ENCODE data around the gene TAPBP. TPM values are rescaled to one million over a fixed set of nuclear protein-coding genes. Genes with fewer than 3 reads are reported as not detected.

The TAPBP gene
- total and polyA plus RNA-seq, 9 of the 15 experiments (the other 6 are each of a cell fraction or from before 2014, with no cell fraction given): 5.6 to 74.0 (median 22.3) TPM

DNA sequence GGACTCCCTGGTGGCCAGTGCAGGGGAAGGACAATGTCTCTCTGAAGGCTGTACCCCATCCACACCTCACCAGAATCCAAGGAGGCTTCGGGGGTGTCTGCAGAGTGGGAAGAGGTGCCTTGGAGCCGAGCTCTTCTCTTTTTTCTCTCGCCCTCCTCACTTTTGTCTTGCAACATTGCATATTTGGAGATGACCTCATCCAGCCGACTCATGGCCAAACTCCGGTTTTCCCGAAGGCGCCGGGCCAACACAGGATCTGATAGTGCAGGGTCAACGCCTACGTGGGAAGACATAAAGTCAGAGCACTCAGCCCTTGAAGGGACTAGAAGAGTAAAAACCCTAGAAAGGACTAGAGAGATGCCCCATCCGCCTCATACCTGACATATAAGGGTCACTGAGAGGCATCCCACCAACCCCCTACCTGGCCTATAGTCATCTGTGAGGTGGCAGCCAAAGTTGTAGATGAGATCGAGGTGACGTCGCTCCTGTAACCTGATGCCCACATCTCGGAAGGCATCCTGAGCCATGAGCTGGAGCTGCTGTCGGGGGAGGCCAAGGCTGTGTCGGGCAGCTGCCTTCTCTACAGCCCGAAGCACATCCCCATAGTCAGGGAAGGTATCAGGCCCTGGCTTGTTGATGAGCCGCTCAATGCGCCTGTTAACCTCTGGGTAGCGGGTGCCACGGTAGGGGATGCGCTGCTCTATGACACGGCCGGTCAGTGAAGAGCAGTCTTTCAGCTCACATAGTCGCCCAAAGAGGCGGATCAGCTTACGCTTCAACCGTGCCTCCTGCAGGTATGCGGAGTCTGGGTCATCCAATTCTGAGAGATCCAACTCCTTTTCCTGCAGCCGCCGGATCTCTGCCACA is 6.7 kb upstream of the TAPBP start (continued):
- TF ChIP-seq CEBPB (tag; IDR thresholded peaks at IDR 0.05) (peak; percentile 88), ZNF589 (CRISPR knock-in tag; IDR thresholded peaks at IDR 0.05; ENCODE audit: low read depth) (no peak), NR2C1 (IDR thresholded peaks at IDR 0.05) (no peak), NR2C1 (tag; IDR thresholded peaks at IDR 0.05) (peak; percentile 83), NFE2 (IDR thresholded peaks at IDR 0.05; ENCODE audit: low read depth) (peak; percentile 67), JUN (IDR thresholded peaks at IDR 0.05; ENCODE audit: borderline replicate concordance, low read depth, low read length) (peak; percentile 93), JUN (CRISPR knock-in tag; IDR thresholded peaks at IDR 0.05; ENCODE audit: borderline replicate concordance) (peak; percentile 94; the same call in 1 of the 2 replicates), BMI1 (IDR thresholded peaks at IDR 0.05; ENCODE audit: low read length) (no peak), STAG1 (CRISPR knock-in tag; IDR thresholded peaks at IDR 0.05; ENCODE audit: borderline replicate concordance) (no peak), HDAC2 (IDR thresholded peaks at IDR 0.05) (peak; percentile 20; the same call in 1 of the 2 replicates), MEF2A (IDR thresholded peaks at IDR 0.05; ENCODE audit: control insufficient read depth, low read depth, low read length) (peak; percentile 82), SMARCA4 (IDR thresholded peaks at IDR 0.05) (peak; percentile 69), ZNF197 (CRISPR knock-in tag; IDR thresholded peaks at IDR 0.05; ENCODE audit: low read depth) (no peak), ATF1 (CRISPR knock-in tag; IDR thresholded peaks at IDR 0.05) (no peak), ATF1 (tag; IDR thresholded peaks at IDR 0.05) (peak; percentile 68), L3MBTL2 (IDR thresholded peaks at IDR 0.05) (peak; percentile 26; the same call in 1 of the 2 replicates), KDM5B (IDR thresholded peaks at IDR 0.05; ENCODE audit: insufficient replicate concordance, low read depth, low read length) (peak; percentile 48), EP400 (IDR thresholded peaks at IDR 0.05) (peak; percentile 71), POLR2A (conservative IDR thresholded peaks at IDR 0.05) (no peak), BACH1 (tag; IDR thresholded peaks at IDR 0.05) (peak; percentile 50; the same call in 1 of the 2 replicates), BRD4 (IDR thresholded peaks at IDR 0.05) (0 out of 2 replicates have a peak, but pooled peaks have one; percentile 31), POLR2G (IDR thresholded peaks at IDR 0.05; ENCODE audit: low read depth, low read length) (0 out of 2 replicates have a peak, but pooled peaks have one; percentile 28), KAT7 (CRISPR knock-in tag; IDR thresholded peaks at IDR 0.05; ENCODE audit: borderline replicate concordance) (0 out of 2 replicates have a peak, but pooled peaks have one; percentile 37), FOXP1 (CRISPR knock-in tag; IDR thresholded peaks at IDR 0.05) (no peak)
- TF ChIP-seq, protein P1, sequence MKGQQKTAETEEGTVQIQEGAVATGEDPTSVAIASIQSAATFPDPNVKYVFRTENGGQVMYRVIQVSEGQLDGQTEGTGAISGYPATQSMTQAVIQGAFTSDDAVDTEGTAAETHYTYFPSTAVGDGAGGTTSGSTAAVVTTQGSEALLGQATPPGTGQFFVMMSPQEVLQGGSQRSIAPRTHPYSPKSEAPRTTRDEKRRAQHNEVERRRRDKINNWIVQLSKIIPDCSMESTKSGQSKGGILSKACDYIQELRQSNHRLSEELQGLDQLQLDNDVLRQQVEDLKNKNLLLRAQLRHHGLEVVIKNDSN (CRISPR knock-in tag; IDR thresholded peaks at IDR 0.05): peak; percentile 22; the same call in 1 of the 2 replicates
- TF ChIP-seq, protein P2, sequence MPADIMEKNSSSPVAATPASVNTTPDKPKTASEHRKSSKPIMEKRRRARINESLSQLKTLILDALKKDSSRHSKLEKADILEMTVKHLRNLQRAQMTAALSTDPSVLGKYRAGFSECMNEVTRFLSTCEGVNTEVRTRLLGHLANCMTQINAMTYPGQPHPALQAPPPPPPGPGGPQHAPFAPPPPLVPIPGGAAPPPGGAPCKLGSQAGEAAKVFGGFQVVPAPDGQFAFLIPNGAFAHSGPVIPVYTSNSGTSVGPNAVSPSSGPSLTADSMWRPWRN (IDR thresholded peaks at IDR 0.05; ENCODE audit: low read depth): 0 out of 2 replicates have a peak, but pooled peaks have one; percentile 9

All from K562 (cell line).